PC-9 (cell line): ENCODE measurements around the gene MGST1.

Experiments
- CTCF ChIP-seq: fragments of 200-600 bp; sonication (generic); conservative IDR thresholded peaks from 2 replicates; pipeline ENCODE4 v1.6.1; 2017; ENCODE audit warnings: mixed run types, antibody characterized with exemption, mild to moderate bottlenecking, moderate library complexity
- EZH2 ChIP-seq: fragments of 200-600 bp; sonication (generic); IDR thresholded peaks from 2 replicates; pipeline ENCODE4 v1.8.0; 2017; ENCODE audit warnings: antibody characterized with exemption, low read depth

- TF ChIP-seq EZH2 (no peak), CTCF (no peak)
Measured at GRCh38 chr12:16324772-16325171, 22.7 kb upstream of the MGST1 start.
